Measurements from ENCODE around the gene LRRC3C.
A peak's percentile ranks its signal among the peaks of the same experiment; 100 is the strongest.
"Not testable (repeated sequence)": the region's sequence is repeated elsewhere in the genome, so short reads cannot be mapped to it uniquely, and the experiment has no call there.

The LRRC3C gene, protein sequence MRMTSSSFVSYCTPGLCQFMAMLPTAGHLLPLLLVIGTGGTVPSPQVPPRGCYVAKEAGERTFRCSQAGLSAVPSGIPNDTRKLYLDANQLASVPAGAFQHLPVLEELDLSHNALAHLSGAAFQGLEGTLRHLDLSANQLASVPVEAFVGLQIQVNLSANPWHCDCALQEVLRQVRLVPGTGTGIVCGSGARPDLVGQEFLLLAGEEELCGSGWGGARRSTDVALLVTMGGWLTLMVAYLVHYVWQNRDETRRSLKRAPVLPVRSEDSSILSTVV

DNA sequence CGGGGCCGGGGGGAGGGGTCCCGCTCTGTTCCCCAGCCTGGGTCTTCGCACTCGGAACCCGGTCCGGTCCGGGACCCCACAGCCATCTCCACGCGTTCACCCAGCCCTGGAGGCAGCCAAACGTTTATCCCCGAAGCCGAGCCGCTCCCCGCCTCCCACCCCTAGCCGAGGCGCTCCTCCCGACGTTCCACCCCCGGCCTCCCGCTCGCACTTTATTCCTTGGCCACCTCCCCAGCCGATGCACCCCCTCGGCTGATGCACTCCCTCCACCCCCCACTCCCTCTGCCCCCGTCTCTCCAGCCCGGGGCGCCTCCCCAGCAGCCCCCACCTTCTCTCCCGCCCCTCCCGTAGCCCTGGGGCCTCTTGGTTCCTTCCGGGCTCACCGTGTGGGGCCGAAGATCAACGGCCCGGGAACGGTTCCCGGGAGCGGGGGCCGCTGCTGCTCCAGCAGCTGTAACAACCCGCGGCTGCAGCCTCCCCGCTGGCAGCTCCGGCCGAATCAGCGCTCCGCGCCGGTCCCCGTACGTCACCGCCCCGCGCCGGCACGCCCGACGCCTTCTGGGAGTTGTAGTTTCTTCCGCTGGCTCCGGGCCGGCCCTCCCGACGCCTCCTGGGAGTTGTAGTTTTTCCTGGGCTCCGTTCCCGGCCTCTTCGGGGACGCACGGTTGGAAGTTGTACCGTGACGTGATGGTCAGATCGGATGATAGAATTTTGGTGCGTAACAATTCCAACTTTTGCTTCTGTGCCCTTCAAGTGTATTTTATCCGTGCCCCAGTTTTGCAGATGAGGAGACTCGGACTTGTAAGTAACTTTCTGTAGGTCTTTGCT, at the start of gene LRRC3C, which contains the start of gene ORMDL3:
LRRC3C (plus strand) TSS at position 632 of the 828 bp plus-strand sequence. CDS start 13,792 bp downstream, outside the sequence.
ORMDL3 (minus strand) TSS at position 501 of the 828 bp plus-strand sequence. CDS start 3,398 bp downstream, outside the sequence.
- peak; percentile 93 for FAIRE-seq

DNA sequence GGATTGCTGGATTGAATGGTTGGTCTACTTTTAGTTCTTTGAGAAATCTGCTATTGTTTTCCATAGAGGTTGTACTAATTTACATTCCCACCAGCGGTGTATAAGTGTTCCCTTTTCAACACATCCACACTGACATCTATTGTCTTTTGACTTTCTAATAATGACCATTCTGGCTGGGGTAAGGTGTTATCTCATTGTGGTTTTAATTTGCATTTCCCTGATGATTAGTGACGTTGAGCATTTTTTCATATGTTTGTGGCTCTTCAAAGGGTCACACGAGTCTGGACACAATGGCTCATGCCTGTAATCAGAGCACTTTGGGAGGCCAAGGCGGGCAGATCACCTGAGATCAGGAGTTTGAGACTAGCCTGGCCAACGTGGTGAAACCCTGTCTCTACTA, 41.4 kb upstream of the LRRC3C start:
- not testable (repeated sequence) for FAIRE-seq

DNA sequence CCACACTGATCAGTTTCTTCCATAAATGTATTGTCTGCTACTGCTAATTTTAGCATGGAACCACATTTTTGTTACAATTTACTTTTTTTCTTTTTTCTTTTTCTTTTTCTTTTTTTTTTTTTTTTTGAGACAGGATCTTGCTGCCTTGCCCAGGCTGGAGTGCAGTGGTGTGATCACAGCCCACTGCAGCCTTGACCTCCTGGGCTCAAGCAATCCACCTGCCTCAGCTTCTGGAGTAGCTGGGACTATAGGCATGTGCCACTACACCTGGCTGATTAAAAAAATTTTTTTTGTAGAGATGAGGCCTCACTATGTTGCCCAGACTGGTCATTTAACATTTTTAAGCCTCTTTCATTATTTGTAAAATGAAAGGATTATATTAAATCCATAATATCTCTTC, 40.5 kb upstream of the LRRC3C start:
- FAIRE-seq: no peak

GRCh38 chr17:39889200-39889599, 38.3 kb upstream of the LRRC3C start:
- FAIRE-seq: no peak

- FAIRE-seq: no peak
Measured at GRCh38 chr17:39894681-39895376, 32.7 kb upstream of the LRRC3C start.

DNA sequence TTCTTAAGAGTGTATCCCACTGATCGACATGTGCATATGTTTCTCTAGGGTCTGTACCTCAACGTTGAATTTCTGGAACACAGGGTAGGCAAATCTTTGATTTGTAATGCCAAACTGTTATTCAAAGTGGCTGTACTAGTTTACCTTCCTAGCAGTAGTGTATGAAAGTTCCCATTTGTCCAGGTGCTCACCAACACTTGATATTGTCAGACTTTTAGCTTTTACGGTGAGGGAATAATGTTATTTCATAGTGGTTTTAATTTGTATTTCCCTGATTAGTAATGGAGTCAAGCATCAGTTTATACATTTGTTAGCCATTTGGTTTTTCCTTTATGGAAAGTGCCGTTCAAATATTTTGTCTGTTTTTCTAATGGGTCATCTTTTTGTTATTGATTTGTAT, 29.4 kb upstream of the LRRC3C start:
- FAIRE-seq: no peak

DNA sequence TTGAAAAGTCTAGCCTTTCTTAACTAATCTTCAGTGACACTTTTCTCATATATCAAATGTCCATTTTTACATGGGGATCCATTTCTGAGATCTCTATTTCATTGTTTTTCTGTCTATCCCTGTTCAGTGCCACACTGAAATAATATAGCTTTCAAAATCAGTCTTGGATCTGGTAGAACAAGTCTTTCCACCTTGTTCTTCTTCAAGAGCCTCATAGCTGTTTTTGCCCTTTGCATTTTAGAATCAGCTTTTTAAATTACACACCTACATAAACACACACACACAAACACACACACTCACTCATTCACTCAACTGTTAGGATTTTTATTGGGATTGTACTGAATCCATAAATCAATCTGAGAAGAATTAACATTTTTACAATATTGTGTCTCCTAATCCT, 28.3 kb upstream of the LRRC3C start:
- no peak for FAIRE-seq

DNA sequence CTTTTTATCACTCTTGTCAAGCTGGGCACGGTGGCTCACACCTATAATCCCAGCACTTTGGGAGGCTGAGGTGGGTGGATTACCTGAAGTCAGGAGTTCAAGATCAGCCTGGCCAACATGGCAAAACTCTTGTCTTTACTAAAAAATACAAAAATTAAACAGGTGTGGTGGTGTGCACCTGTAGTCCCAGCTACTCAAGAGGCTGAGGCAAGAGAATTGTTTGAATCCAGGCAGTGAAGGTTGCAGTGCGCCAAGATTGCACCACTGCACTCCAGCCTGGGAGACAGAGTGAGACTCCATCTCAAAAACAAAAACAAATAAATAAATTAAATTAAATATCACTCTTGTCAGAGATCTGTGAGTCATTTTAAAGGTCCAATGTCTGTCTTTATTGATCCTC, 25.5 kb upstream of the LRRC3C start:
- FAIRE-seq: not testable (repeated sequence)

DNA sequence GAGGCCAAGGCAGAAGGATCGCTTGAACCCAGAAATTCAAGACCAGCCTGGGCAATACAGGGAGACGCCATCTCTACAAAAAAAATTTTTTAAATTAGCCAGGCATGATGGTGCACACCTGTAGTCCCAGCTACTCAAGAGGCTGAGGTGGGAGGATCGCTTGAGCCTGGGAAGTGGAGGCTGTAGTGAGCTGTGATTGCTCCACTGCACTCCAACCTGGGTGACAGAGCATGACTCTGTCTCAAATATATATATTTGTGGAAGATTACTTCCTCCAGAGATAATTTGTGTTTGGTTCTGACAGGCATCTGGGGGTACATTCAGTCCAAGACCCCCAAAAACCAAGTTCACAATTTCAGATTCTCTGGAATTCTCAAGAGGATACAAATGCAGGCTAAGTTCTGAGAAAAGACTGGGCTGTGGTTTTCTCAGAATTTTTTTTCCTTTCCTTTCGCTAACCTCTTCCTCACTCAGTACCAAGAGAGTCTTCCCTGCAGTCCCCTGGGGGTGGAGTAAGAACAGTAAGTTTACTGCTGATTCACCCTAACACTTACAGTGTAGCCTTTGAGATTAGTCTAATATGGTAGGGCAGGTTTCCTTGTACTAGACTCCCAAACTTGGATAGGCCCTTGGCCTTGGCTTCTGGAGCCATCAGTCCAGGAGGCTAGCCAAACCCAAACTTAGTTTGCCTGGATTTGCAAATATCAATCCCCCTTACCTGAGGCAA, 24.2 kb upstream of the LRRC3C start:
- no peak for FAIRE-seq

DNA sequence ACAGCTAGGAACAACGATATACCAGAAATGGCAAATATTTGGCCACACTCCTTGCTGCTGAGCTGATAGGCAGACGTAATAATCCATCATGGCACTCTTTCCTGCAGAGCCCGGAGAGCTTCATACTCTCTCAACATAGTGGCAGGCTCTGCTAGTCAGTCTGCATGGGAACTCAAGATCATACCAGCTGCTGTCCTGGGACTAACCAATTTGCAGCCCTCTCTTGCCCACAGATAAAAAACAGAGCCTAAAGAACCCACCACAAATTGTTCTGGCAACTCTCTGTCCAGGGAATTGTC, 22.6 kb upstream of the LRRC3C start:
- FAIRE-seq: no peak

GRCh38 chr17:39908789-39909352, 18.7 kb upstream of the LRRC3C start:
- no peak for FAIRE-seq

DNA sequence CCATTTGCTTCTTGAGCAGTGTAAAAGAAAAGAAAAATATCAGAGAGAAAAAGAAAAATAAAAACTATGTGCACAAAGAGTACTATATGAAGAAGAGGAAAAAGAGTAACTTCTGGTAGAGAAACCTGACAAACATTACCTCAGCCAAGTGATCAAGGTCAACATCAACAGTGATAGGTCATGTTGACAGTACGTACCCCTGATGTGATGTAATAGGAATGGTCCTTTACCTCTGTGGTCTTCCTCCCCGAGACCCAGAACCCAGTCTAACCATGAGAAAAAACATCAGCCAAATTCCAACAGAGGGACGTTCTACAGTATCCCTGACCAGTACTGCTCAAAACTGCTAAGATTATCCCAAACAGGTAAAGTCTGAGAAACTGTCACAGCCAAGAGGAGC, 13.5 kb upstream of the LRRC3C start:
- FAIRE-seq: no peak

- FAIRE-seq: no peak
Measured at GRCh38 chr17:39915559-39915958, 12.0 kb upstream of the LRRC3C start.

- no peak for FAIRE-seq
Measured at GRCh38 chr17:39916918-39917317, 10.6 kb upstream of the LRRC3C start.

GRCh38 chr17:39919087-39919683, 8.3 kb upstream of the LRRC3C start:
- no peak for FAIRE-seq

DNA sequence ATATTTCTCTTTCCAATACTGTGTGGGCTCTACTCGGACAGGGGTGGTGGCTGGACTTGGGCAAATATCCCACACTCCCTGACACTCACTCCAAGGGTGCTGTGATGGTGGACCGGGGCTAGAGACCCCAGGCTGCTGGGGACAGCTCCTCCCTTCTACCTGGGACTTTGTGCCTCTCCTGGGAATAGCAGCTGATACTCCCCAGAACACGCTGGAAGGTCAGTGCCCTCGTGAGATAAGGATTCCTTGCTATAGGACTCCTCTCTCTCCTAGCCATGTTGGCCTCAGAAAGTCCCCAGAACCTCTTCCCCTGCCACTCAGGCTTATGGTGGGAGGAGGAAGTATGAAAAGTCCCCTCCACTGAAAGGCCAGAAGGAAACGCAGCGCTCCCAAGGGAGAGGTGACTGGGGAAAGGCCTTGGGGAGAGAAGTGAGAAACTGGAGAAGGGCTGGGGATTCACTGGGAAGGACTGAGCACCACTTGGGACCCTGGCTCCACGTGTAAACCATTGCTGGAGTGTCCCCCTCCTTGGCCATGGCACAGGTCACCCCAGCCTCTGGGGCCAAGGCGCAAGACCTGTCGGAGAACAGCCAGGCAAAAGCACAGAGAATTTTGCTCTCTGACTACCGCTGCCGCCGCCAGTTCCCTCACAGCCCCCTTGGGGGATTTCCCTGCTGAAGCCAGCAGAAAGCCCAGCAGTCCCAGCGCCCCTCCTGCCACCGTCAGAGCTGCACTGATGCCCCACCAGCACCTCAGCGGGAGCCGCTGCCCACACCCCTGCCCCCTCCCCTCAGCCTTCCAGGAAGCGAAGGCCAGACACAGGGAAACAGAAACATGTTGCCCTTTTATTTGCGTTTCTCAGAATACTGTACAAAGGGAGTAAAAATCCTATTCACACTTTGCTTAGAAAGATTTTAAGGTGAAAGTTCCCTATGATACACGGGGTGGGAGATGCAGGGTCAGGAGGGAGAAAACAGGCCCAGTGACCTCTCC, 7.0 kb upstream of the LRRC3C start:
- FAIRE-seq: no peak

DNA sequence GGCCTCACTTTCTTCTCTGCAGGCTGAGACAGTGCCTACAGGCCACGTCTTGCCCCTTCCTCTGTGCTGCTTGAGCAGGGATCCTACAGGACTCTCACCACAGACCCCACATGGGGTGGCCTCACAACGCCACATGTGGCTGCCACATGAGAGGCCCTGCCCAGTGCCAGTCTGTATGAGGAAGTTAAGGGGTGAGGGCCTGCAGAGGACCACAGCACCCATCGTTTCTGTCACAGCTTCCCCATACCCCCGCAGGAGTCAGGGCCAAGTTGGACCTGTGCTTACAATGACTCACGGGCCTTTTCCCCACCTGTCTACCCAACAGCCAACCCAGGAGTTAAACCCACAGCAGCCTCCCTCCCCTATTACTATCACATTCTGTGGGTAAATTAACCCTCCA, 6.2 kb upstream of the LRRC3C start:
- no peak for FAIRE-seq

- no peak for FAIRE-seq
Measured at GRCh38 chr17:39922006-39922405, 5.5 kb upstream of the LRRC3C start.

- FAIRE-seq: no peak
Measured at GRCh38 chr17:39923230-39923629, 4.3 kb upstream of the LRRC3C start.

DNA sequence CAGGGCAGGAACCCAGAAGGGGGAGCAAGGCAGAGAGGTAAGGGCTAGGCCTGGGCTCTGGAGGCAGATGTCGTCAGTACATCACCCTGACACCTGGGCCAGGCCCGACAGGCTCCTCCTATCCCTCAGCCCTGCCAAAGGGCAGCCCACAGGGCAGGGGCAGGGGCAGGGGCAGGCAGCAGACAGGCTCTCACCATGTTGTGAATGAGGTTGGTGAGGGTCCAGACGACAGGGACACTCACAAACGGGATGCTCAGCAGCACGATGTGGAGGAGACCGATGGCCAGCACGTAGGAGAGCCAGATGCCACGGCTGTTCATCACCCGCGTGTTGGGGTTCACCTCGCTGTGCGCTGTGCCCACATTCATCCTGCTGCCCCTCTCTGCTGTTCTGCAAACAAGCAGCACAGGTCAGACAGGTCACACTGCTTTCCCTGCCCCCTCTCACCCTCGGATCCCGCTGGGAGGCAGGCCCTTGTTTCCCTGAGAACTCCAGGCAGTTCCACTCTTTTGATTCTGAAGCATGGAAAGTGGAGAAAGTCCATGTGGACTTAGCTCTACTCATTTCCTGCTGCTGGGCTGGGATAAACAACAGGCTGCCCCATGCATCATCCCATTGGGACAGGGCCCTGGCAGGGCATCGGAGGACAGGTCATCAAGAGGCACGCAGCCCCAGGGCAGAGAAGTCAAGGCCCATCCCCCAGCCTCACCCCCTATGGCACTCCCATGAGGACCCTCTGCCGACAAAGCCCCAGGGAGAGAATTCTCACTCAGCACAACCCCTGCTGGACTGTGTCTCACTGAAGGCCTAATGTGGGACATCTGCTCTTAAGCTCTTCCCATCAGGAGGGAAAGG, 3.5 kb upstream of the LRRC3C start:
- FAIRE-seq: no peak
